Stimulated activated CD4-positive, alpha-beta T cell treated with anti-CD3 and anti-CD28 coated beads, Interleukin-15, amount 100 ng/mL, for 1 hour (primary cell): ENCODE data around the gene ERICH3.

Experiments
- DNase-seq, 2 donors: peaks; one replicate each; pipeline ENCODE4 v3.0.0-alpha.2; 2020; ENCODE audit warnings: low read depth in 1 of 2, low spot score in 1 of 2

The ERICH3 gene

GRCh38 chr1:74592580-74593355, 80.8 kb downstream of the ERICH3 start:
- DNase-seq = no peak

GRCh38 chr1:74591949-74592348, 81.6 kb downstream of the ERICH3 start:
- DNase-seq = no peak

GRCh38 chr1:74590288-74590687, 83.3 kb downstream of the ERICH3 start:
- no peak for DNase-seq

- DNase-seq = no peak
Observed at GRCh38 chr1:74587888-74588287, 85.7 kb downstream of the ERICH3 start.

- no peak for DNase-seq
Observed at GRCh38 chr1:74586253-74586897, 87.2 kb downstream of the ERICH3 start.

GRCh38 chr1:74584185-74584584, 89.4 kb downstream of the ERICH3 start:
- DNase-seq = no peak

- DNase-seq = no peak
Observed at GRCh38 chr1:74583397-74583796, 90.2 kb downstream of the ERICH3 start.

GRCh38 chr1:74579425-74579824, 94.2 kb downstream of the ERICH3 start:
- DNase-seq = no peak

- DNase-seq = no peak
Observed at GRCh38 chr1:74578101-74578500, 95.5 kb downstream of the ERICH3 start.

GRCh38 chr1:74571891-74572290, 101.7 kb downstream of the ERICH3 start:
- DNase-seq = no peak

- DNase-seq = no peak
Observed at GRCh38 chr1:74571493-74571800, 102.1 kb downstream of the ERICH3 start.

GRCh38 chr1:74570797-74571492, 102.6 kb downstream of the ERICH3 start:
- DNase-seq = no peak

- DNase-seq = no peak
Observed at GRCh38 chr1:74549932-74550331, 123.7 kb downstream of the ERICH3 start.

GRCh38 chr1:74548961-74549750, 124.4 kb downstream of the ERICH3 start:
- no peak for DNase-seq

- no peak for DNase-seq
Observed at GRCh38 chr1:74545821-74546220, 127.8 kb downstream of the ERICH3 start.

- no peak for DNase-seq
Observed at GRCh38 chr1:74534241-74534640, 139.4 kb downstream of the ERICH3 start.

GRCh38 chr1:74531796-74532195, 141.8 kb downstream of the ERICH3 start:
- no peak for DNase-seq

- no peak for DNase-seq
Observed at GRCh38 chr1:74530892-74531291, 142.7 kb downstream of the ERICH3 start.

GRCh38 chr1:74528123-74528522, 145.5 kb downstream of the ERICH3 start:
- no peak for DNase-seq

GRCh38 chr1:74526708-74527107, 146.9 kb downstream of the ERICH3 start:
- DNase-seq = no peak

- no peak for DNase-seq
Observed at GRCh38 chr1:74523873-74524480, 149.6 kb downstream of the ERICH3 start.
